Right atrium auricular region (tissue), 2 donors: ENCODE data around the gene TTC39A. TPM values are rescaled to one million over a fixed set of nuclear protein-coding genes. Genes with fewer than 3 reads are reported as not detected.

Experiments used
- DNase-seq: peaks from one replicate; pipeline ENCODE4 v3.0.0-alpha.2; 2019; ENCODE audit warnings: low spot score
- H3K27ac ChIP-seq, 2 donors: fragments of 200-600 bp; sonication (generic); 1 replicate in 1 of 2; 2 replicates in 1 of 2; pipeline ENCODE4 v1.5.1; 2016 to 2019
- H3K27me3 ChIP-seq, 2 donors: fragments of 200-600 bp; sonication (generic); one replicate each; pipeline versions ENCODE4 v1.5.1 to v1.6.0; 2017 to 2019
- H3K36me3 ChIP-seq: fragments of 200-600 bp; sonication (generic); one replicate; pipeline ENCODE4 v1.5.1; 2016
- H3K4me1 ChIP-seq, 2 donors: fragments of 200-600 bp; sonication (generic); one replicate each; pipeline versions ENCODE4 v1.5.1 to v1.6.0; 2017 to 2019
- H3K4me3 ChIP-seq, 2 donors: fragments of 200-600 bp; sonication (generic); 1 replicate in 1 of 2; 2 replicates in 1 of 2; pipeline ENCODE4 v1.5.1; 2017 to 2019; ENCODE audit warnings: mild to moderate bottlenecking in 1 of 2, moderate library complexity in 1 of 2
- H3K9me3 ChIP-seq, 2 donors: fragments of 200-600 bp; sonication (generic); one replicate each; pipeline ENCODE4 v1.5.1; 2019
- total RNA-seq, 2 donors: library from RNA; depleted of rRNA; stranded (reverse); fragments of >200 nt; gene quantifications; one replicate each; pipeline ENCODE4 v1.1.0, GENCODE V29; 2016
- TF ChIP-seq, protein P1 (sequence below), 2 donors: fragments of 200-600 bp; sonication (generic); IDR thresholded peaks; one replicate each; pipeline ENCODE4 v1.5.1; 2019; ENCODE audit warnings: antibody characterized with exemption in 2 of 2

The TTC39A gene
- total RNA-seq, 2 donors from 2014 or later: 14.9 to 33.7 TPM

GRCh38 chr1:51313268-51313852 lies 17.0 kb downstream of the TTC39A start:
- Histone ChIP-seq H3K4me3 (no peak overlapping the region), H3K27ac (no peak overlapping the region), H3K27me3 (no peaks in the 10 kb centered on the region), H3K4me1 (no peaks in the 10 kb centered on the region), H3K36me3 (no peaks in the 10 kb centered on the region), H3K9me3 (no peaks in the 10 kb centered on the region)
- TF ChIP-seq, protein P1, sequence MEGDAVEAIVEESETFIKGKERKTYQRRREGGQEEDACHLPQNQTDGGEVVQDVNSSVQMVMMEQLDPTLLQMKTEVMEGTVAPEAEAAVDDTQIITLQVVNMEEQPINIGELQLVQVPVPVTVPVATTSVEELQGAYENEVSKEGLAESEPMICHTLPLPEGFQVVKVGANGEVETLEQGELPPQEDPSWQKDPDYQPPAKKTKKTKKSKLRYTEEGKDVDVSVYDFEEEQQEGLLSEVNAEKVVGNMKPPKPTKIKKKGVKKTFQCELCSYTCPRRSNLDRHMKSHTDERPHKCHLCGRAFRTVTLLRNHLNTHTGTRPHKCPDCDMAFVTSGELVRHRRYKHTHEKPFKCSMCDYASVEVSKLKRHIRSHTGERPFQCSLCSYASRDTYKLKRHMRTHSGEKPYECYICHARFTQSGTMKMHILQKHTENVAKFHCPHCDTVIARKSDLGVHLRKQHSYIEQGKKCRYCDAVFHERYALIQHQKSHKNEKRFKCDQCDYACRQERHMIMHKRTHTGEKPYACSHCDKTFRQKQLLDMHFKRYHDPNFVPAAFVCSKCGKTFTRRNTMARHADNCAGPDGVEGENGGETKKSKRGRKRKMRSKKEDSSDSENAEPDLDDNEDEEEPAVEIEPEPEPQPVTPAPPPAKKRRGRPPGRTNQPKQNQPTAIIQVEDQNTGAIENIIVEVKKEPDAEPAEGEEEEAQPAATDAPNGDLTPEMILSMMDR (IDR thresholded peaks at IDR 0.05): no peak
- DNase-seq: no peak

DNA sequence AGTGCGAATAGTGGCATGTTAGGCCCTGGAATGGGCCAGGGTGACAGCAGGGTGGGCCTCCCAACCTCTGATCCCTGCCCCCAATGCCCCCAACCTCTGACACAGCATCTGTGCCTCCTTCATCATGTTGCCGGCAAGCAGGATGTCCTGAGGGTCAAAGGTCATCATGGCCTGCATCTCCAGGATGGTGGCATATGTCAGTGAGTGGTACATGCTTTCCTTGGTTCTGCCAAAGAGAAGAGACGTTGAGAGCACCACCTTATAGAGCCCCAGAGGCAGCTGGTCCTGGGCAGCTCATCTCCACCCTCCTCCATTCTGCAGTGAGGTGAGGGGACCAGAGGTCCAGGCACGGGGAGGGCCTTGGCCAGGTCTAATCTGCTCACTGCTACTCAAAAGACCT lies 17.6 kb downstream of the TTC39A start:
- no peak overlapping the region for H3K27ac ChIP-seq
- no peak overlapping the region for H3K4me3 ChIP-seq
- H3K36me3 ChIP-seq: no peaks in the 10 kb centered on the region
- H3K9me3 ChIP-seq: no peaks in the 10 kb centered on the region
- TF ChIP-seq, protein P1 (IDR thresholded peaks at IDR 0.05): no peak
- no peaks in the 10 kb centered on the region for H3K27me3 ChIP-seq
- H3K4me1 ChIP-seq: no peaks in the 10 kb centered on the region
- DNase-seq: no peak

DNA sequence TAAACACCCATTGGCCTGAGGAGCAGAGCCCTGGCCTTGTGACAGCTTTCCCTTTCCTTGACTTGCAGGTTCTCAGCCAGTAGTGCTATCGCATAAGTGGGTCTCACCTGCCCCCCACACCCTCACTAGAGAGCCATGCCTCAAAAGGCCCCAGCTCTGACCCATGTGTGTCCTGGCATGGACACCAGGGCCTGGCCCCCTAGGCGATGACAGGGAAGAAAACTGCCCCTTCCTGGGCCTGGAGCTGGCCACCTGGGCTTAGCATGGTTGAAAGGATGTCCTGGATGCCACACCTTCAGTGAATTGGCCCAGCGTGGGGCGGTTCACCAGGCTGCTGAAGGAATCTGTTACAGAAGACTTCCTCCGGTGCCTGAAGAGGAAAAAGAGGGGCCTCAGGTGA lies 18.5 kb downstream of the TTC39A start:
- TF ChIP-seq, protein P1 (IDR thresholded peaks at IDR 0.05): no peak
- no peaks in the 10 kb centered on the region for H3K4me1 ChIP-seq
- no peaks in the 10 kb centered on the region for H3K9me3 ChIP-seq
- H3K4me3 ChIP-seq: no peak overlapping the region
- no peak overlapping the region for H3K27ac ChIP-seq
- no peaks in the 10 kb centered on the region for H3K36me3 ChIP-seq
- no peak for DNase-seq
- no peaks in the 10 kb centered on the region for H3K27me3 ChIP-seq

GRCh38 chr1:51310871-51311613 lies 19.3 kb downstream of the TTC39A start:
- H3K27me3 ChIP-seq: no peaks in the 10 kb centered on the region
- TF ChIP-seq, protein P1 (IDR thresholded peaks at IDR 0.05): no peak
- no peaks in the 10 kb centered on the region for H3K9me3 ChIP-seq
- H3K4me1 ChIP-seq: no peaks in the 10 kb centered on the region
- H3K27ac ChIP-seq: no peak overlapping the region
- H3K4me3 ChIP-seq: no peak overlapping the region
- DNase-seq: no peak
- H3K36me3 ChIP-seq: no peaks in the 10 kb centered on the region

DNA sequence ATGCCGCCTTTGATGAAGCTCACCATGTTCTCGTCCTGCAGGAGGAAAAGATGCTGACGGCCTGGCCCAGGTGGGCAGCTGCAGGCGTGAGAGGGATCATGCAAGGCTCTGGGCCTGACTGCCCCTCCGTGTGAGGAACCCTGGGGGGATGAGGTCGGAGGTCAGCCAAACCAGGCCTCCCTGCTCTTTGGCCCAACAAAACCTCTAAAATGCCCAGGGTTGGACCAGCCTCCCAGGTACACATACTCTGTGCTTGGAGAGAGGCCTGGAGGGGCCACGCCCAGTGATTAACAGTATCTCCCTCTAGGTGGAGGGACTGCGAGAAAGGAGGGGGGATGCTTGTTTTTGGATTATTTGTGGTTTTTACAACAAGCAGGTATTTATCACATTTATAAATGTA lies 21.1 kb downstream of the TTC39A start:
- Histone ChIP-seq H3K9me3 (no peaks in the 10 kb centered on the region), H3K4me3 (no peak overlapping the region), H3K36me3 (no peaks in the 10 kb centered on the region), H3K4me1 (no peaks in the 10 kb centered on the region), H3K27me3 (no peaks in the 10 kb centered on the region), H3K27ac (no peak overlapping the region)
- no peak for DNase-seq
- TF ChIP-seq, protein P1 (IDR thresholded peaks at IDR 0.05): no peak
